ENCODE data around the gene FBP2.

DNA sequence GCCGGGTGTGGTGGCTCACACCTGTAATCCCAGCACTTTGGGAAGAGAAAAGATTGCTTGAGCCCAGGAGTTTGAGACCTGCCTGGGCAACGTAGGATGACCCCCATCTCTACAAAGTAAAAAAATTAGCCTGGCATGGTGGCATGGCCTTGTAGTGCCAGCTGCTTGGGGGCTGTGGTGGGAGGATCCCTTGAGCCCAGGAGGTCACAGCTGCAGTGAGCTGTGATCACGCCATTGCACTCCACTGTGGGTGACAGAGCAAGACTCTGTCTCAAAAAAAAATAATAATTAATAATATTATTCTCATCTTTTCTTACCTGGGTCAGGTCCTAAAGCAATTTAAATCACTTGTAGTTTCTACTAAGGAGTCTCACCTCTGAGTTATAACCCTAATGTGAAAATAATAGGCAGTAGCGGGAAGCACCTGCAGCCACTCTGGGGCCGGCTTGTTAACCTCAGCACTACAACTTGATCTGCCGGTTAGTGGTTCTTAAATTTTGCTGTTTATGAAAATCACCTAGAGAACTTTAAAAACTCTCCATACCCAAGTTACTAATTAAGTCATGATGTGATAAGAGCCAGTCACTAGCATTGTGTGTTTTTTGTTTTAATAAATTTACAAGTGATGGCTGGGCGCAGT lies 68.1 kb downstream of the FBP2 start:
- TF ChIP-seq, protein P1, sequence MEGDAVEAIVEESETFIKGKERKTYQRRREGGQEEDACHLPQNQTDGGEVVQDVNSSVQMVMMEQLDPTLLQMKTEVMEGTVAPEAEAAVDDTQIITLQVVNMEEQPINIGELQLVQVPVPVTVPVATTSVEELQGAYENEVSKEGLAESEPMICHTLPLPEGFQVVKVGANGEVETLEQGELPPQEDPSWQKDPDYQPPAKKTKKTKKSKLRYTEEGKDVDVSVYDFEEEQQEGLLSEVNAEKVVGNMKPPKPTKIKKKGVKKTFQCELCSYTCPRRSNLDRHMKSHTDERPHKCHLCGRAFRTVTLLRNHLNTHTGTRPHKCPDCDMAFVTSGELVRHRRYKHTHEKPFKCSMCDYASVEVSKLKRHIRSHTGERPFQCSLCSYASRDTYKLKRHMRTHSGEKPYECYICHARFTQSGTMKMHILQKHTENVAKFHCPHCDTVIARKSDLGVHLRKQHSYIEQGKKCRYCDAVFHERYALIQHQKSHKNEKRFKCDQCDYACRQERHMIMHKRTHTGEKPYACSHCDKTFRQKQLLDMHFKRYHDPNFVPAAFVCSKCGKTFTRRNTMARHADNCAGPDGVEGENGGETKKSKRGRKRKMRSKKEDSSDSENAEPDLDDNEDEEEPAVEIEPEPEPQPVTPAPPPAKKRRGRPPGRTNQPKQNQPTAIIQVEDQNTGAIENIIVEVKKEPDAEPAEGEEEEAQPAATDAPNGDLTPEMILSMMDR (IDR thresholded peaks at IDR 0.05): no peak
- TF ChIP-seq POLR2A (IDR thresholded peaks at IDR 0.05): no peak
